ENCODE measurements around the gene FRAT2. TPM values are rescaled to one million over a fixed set of nuclear protein-coding genes. Genes with fewer than 3 reads are reported as not detected.

The FRAT2 gene
- total RNA-seq, 1 donor from 2014 or later, result 8.6 TPM

DNA sequence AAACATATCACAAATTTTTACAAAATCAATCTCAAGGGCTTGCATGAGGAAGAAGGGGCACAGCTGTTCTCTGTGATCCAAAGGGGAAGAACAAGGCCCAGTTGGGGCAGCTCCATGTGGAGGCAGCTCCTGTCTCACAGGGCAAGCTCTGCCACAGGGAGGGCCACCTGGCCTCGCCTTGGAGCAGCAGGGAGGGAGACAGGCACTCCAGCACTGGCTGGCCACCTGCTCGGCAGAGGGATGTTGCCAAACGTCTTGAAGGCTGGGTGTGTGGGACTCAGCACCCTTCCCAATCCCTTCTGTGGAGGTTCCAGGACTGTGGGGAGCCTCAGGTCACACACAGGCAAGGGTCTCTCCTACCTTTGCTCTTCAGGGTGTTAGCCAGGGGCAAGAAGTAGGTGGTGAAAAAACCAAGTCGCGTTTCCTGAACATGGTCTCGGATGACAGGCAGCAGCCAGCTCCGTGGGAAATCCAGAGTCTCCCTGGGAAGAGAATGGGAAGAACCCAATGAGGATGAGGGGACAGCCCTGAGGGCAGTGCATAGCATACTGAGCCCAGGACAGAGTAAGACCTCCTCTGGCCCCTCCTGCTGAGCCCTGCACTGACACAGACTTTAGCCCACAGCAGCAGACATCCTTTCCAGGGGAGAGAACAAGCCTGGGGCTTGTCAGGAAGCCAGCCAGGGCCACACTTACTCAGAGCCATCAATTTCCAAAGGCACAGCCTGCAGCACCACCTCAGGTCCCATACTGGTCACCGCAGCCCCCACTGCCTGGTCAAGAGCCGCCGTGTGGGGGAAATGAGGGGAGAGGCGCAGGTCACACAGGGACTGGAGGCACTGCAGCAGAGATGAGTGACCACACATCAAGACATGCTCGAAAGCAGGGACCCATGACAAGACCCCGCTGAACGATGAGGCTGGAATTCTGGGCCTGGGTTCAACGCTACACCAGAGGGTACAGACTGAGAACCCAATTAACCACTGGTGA is 44.7 kb upstream of the FRAT2 start:
- no peak overlapping the region for H3K4me3 Mint-ChIP-seq
- TF ChIP-seq, protein P1, sequence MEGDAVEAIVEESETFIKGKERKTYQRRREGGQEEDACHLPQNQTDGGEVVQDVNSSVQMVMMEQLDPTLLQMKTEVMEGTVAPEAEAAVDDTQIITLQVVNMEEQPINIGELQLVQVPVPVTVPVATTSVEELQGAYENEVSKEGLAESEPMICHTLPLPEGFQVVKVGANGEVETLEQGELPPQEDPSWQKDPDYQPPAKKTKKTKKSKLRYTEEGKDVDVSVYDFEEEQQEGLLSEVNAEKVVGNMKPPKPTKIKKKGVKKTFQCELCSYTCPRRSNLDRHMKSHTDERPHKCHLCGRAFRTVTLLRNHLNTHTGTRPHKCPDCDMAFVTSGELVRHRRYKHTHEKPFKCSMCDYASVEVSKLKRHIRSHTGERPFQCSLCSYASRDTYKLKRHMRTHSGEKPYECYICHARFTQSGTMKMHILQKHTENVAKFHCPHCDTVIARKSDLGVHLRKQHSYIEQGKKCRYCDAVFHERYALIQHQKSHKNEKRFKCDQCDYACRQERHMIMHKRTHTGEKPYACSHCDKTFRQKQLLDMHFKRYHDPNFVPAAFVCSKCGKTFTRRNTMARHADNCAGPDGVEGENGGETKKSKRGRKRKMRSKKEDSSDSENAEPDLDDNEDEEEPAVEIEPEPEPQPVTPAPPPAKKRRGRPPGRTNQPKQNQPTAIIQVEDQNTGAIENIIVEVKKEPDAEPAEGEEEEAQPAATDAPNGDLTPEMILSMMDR (conservative IDR thresholded peaks at IDR 0.05), result no peak
- no peak overlapping the region for H3K27ac Mint-ChIP-seq (ENCODE audit: unreplicated experiment)
- no peaks in the 10 kb centered on the region for H3K4me1 Mint-ChIP-seq
- no peak for DNase-seq (ENCODE audit: low read depth, low spot score)
- H3K9me3 Mint-ChIP-seq, result no peaks in the 10 kb centered on the region
- no peaks in the 10 kb centered on the region for H3K36me3 Mint-ChIP-seq (ENCODE audit: low read depth)
- H3K27me3 Mint-ChIP-seq (ENCODE audit: low read depth), result no peaks in the 10 kb centered on the region

DNA sequence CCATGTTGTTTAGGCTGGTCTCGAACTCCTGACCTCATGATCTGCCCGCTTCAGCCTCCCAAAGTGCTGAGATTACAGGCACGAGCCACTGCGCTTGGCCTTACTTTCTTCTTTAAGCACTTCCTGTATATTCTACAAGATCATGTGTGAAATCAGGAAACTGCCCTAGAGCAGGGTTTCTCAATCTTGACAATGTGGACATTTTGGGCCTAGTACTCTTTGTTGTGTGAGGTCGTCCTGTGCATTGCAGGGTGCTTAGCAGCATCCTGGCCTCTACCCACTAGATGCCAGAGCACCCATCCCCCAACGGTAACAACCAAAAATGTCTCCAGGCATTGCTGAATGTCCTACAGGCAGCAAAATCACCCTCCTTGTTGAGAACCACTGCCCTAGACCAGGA is 41.9 kb upstream of the FRAT2 start:
- Mint-ChIP-seq H3K4me3 (no peak overlapping the region), H3K4me1 (no peaks in the 10 kb centered on the region), H3K36me3 (ENCODE audit: low read depth) (no peaks in the 10 kb centered on the region), H3K9me3 (no peaks in the 10 kb centered on the region), H3K27me3 (ENCODE audit: low read depth) (no peaks in the 10 kb centered on the region), H3K27ac (ENCODE audit: unreplicated experiment) (peak overlapping the region; percentile 62)
- no peak for DNase-seq (ENCODE audit: low read depth, low spot score)
- TF ChIP-seq, protein P1 (conservative IDR thresholded peaks at IDR 0.05), result no peak

DNA sequence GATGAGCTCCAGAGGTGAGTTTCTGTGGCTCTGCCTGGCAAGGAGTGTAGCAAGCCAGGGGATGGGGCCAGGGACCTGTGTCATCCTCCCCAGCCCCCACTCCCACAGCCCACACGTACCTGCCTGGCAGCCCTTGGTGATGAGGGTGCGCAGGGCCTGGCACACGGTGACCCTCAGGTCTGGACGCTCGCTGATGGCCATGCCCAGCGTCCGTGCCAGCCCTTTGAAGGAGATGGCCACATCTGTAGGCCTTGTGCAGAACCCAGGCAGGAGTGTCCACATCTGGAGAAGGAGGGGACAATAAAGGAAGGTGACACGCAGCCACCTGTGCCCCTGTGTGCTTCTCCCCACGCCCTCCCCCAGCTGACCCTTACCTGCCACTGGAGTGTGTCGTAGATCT is 38.9 kb upstream of the FRAT2 start:
- Mint-ChIP-seq H3K27me3 (ENCODE audit: low read depth) (no peaks in the 10 kb centered on the region), H3K27ac (ENCODE audit: unreplicated experiment) (no peak overlapping the region), H3K4me3 (no peak overlapping the region), H3K4me1 (no peaks in the 10 kb centered on the region), H3K9me3 (no peaks in the 10 kb centered on the region), H3K36me3 (ENCODE audit: low read depth) (no peaks in the 10 kb centered on the region)
- TF ChIP-seq, protein P1 (conservative IDR thresholded peaks at IDR 0.05), result no peak
- DNase-seq (ENCODE audit: low read depth, low spot score), result no peak

DNA sequence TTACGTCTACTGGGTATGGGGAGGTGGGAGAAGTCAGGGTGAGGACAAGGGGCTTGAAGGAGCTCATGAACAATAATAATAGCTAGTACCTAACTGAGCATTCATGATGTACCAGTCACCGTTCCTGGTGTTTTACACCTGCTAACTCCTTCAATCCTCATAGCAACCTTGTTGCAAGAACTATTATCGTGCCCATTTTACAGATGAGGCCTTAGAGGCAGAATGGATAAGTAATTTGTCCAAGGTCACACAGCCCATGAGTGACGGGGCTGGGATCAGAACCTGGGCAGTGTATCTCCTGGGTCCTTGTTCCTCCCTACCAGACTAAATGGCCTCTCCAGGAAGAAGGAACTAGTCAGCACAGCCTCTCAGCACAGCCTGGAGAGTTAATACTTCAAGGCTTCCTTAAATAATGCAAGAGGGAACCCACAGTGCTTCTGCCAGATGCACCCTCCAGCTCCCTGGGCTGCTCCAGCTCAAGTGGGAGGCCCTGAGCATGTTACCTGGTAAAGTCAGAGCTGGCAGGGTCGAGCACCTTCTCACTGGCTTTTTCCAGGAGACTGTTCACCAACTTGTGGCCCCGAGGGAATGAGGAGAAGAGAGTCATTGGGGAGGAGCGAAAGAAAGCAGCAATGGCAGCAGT is 37.8 kb upstream of the FRAT2 start:
- Mint-ChIP-seq H3K4me1 (no peaks in the 10 kb centered on the region), H3K36me3 (ENCODE audit: low read depth) (no peaks in the 10 kb centered on the region), H3K27me3 (ENCODE audit: low read depth) (no peaks in the 10 kb centered on the region), H3K27ac (ENCODE audit: unreplicated experiment) (peak overlapping the region; percentile 91), H3K9me3 (no peaks in the 10 kb centered on the region), H3K4me3 (no peak overlapping the region)
- TF ChIP-seq, protein P1 (conservative IDR thresholded peaks at IDR 0.05), result no peak
- DNase-seq (ENCODE audit: low read depth, low spot score), result no peak

DNA sequence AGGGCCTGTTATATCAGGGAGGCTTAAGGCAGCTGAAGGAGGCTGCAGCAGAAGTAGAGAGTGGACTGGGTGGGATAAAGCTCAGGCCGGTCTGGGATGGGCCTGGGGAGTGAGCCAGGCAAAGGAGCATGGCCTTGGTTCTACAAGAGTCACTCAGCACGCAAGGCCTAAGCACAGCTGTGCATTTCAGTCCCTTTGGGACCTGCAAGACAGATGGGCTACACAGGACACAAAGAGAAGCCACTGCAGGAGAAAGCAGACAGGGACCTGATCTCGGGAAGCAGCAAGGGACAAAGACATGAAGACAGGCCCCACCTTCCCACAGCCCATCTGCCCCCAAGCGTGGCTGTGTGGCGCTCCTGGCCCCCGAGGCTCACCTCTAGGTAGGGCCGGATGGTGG is 37.2 kb upstream of the FRAT2 start:
- TF ChIP-seq, protein P1 (conservative IDR thresholded peaks at IDR 0.05), result no peak
- DNase-seq (ENCODE audit: low read depth, low spot score), result no peak
- Mint-ChIP-seq H3K27me3 (ENCODE audit: low read depth) (no peaks in the 10 kb centered on the region), H3K27ac (ENCODE audit: unreplicated experiment) (peak overlapping the region; percentile 91), H3K36me3 (ENCODE audit: low read depth) (no peaks in the 10 kb centered on the region), H3K4me3 (no peak overlapping the region), H3K4me1 (no peaks in the 10 kb centered on the region), H3K9me3 (no peaks in the 10 kb centered on the region)

All from neural crest cell (in vitro differentiated cells).